M059J (cell line): Measurements from ENCODE around the gene NEUROD4. TPM values are rescaled to one million over a fixed set of nuclear protein-coding genes. Genes with fewer than 3 reads are reported as not detected.
A peak's percentile ranks its signal among the peaks of the same experiment; 100 is the strongest.
"Not testable (repeated sequence)": the region's sequence is repeated elsewhere in the genome, so short reads cannot be mapped to it uniquely, and the experiment has no call there.

Source experiments
- DNase-seq: peaks from one replicate; pipeline ENCODE4 v3.0.0-alpha.2; 2012; ENCODE audit warnings: low read depth
- total RNA-seq: library from RNA; depleted of rRNA; stranded (reverse); fragments of >200 nt; shearing (Covaris generic); gene quantifications from 2 replicates; pipeline ENCODE4 v1.2.3, GENCODE V29; 2014; rRNA removed

The NEUROD4 gene
- total RNA-seq, result not detected in 2 replicates

GRCh38 chr12:55019784-55020183, at the start of gene NEUROD4:
Gene NEUROD4, plus strand, starts transcription at chr12:55019974. Its CDS starts 6,466 bp downstream, at chr12:55026440.
- DNase-seq, result peak; percentile 33

GRCh38 chr12:54970741-54971140, 49.0 kb upstream of the NEUROD4 start:
- no peak for DNase-seq

GRCh38 chr12:54973556-54973955, 46.2 kb upstream of the NEUROD4 start:
- DNase-seq, result no peak

- no peak for DNase-seq
Observed at GRCh38 chr12:54974279-54974678, 45.5 kb upstream of the NEUROD4 start.

GRCh38 chr12:54975272-54975671, 44.5 kb upstream of the NEUROD4 start:
- no peak for DNase-seq

- no peak for DNase-seq
Observed at GRCh38 chr12:54975875-54976274, 43.9 kb upstream of the NEUROD4 start.

- DNase-seq, result peak; percentile 75
Observed at GRCh38 chr12:54977155-54977554, 42.6 kb upstream of the NEUROD4 start.

GRCh38 chr12:54977857-54978256, 41.9 kb upstream of the NEUROD4 start:
- DNase-seq, result no peak

- no peak for DNase-seq
Observed at GRCh38 chr12:54980341-54980740, 39.4 kb upstream of the NEUROD4 start.

- DNase-seq, result no peak
Observed at GRCh38 chr12:54981796-54982195, 38.0 kb upstream of the NEUROD4 start.

- no peak for DNase-seq
Observed at GRCh38 chr12:54983536-54984101, 36.2 kb upstream of the NEUROD4 start.

- DNase-seq, result peak; percentile 41
Observed at GRCh38 chr12:54984658-54985376, 35.0 kb upstream of the NEUROD4 start, which contains the start of gene TESPA1. Gene TESPA1, minus strand, starts transcription at chr12:54984762. Its CDS starts 10,200 bp downstream, at chr12:54974562.

GRCh38 chr12:54986773-54987172, 33.0 kb upstream of the NEUROD4 start:
- not testable (repeated sequence) for DNase-seq

GRCh38 chr12:54987611-54988231, 32.1 kb upstream of the NEUROD4 start:
- DNase-seq, result no peak

GRCh38 chr12:54988402-54989054, 31.2 kb upstream of the NEUROD4 start:
- no peak for DNase-seq

GRCh38 chr12:54989829-54990228, 29.9 kb upstream of the NEUROD4 start:
- no peak for DNase-seq

GRCh38 chr12:54991161-54991990, 28.4 kb upstream of the NEUROD4 start:
- no peak for DNase-seq

- no peak for DNase-seq
Observed at GRCh38 chr12:54991991-54992375, 27.8 kb upstream of the NEUROD4 start.

GRCh38 chr12:54993181-54993835, 26.5 kb upstream of the NEUROD4 start:
- peak; percentile 63 for DNase-seq

- DNase-seq, result no peak
Observed at GRCh38 chr12:54996205-54996604, 23.6 kb upstream of the NEUROD4 start.

GRCh38 chr12:54997929-54998522, 21.7 kb upstream of the NEUROD4 start:
- DNase-seq, result no peak
